Pancreas (tissue), 10 donors: ENCODE data around the gene TOP2A. TPM values are rescaled to one million over a fixed set of nuclear protein-coding genes. Genes with fewer than 3 reads are reported as not detected.

Experiments
- ATAC-seq, 4 donors: fragments of 200-7000 bp; cut with Tn5 transposase; one replicate each; pipeline versions ENCODE4 v1.8.0 to v1.9.1; 2020; ENCODE audit warnings: mild to moderate bottlenecking in 4 of 4, moderate library complexity in 4 of 4
- DNase-seq, 6 donors: peaks; one replicate each; pipeline ENCODE4 v3.0.0-alpha.2; 2020
- FAIRE-seq: peaks from 2 replicates; lab custom pipeline; 2012; peaks lifted over from hg19 to GRCh38; lab: Jason Lieb, UNC
- H3K27ac ChIP-seq, 4 donors: fragments of 200-600 bp; sonication (generic); 1 replicate in 3 of 4; 2 replicates in 1 of 4; pipeline versions ENCODE4 v1.5.0 to v1.8.0; 2020
- H3K27me3 ChIP-seq, 4 donors: fragments of 200-600 bp; one replicate each; pipeline ENCODE4 v1.8.0; 2021
- H3K36me3 ChIP-seq, 3 donors: fragments of 200-600 bp; sonication (generic) in 1 of 3; one replicate each; pipeline versions ENCODE4 v1.5.0 to v1.8.0; 2020 to 2021
- H3K4me1 ChIP-seq, 3 donors: fragments of 200-600 bp; one replicate each; pipeline ENCODE4 v1.8.0; 2021
- H3K4me3 ChIP-seq, 4 donors: fragments of 200-600 bp; sonication (generic) in 2 of 4; one replicate each; pipeline versions ENCODE4 v1.5.0 to v1.8.0; 2020 to 2021
- H3K9me3 ChIP-seq, 4 donors: fragments of 200-600 bp; one replicate each; pipeline ENCODE4 v1.8.0; 2021
- CTCF ChIP-seq, 4 donors: fragments of 200-600 bp; sonication (generic) in 3 of 4; IDR thresholded peaks; one replicate each; pipeline versions ENCODE4 v1.5.0 to v1.8.0; 2021; ENCODE audit warnings: antibody characterized with exemption in 4 of 4
- WGBS, 2 donors: extraction: QIAGEN DNeasy Blood & Tissue Kit; methylation state at CpG; one replicate each; pipeline ENCODE4 v1.1.7; 2013; 5-methylcytosine and 5-hydroxymethylcytosine counted together
- intact Hi-C, 3 donors: fragments of 100-400 bp; cut with DNase I; formaldehyde crosslinking; loops; one replicate each; pipeline versions ENCODE4 v1.11.1 to v1.14.2; 2022
- polyA plus RNA-seq, 2 donors: library from polyadenylated mRNA; stranded (reverse); fragments of 200-250 nt; gene quantifications; one replicate each; pipeline ENCODE4 v1.2.3, GENCODE V29; 2013
- total RNA-seq, 6 donors: library from RNA; stranded (reverse); fragmentation: NEBNext Ultra II Directional in 4 of 6; extraction: Animal tissue kit (Norgen Biotek cat#: 25700) in 4 of 6; gene quantifications; one replicate each; pipeline versions ENCODE4 v1.2.1 to v1.2.4, GENCODE V29; 2021 to 2023
- donor health status: healthy with polysubstance abuse.
- donor health status: DM: no; HTN: no; CAD: no; lungs with moderate emphysema.
- donor health status: DM: no; HTN: no; CAD: no.
- donor health status: control.
- donor health status: control.
- donor health status: Bipolar disorder and iron deficiency.
- donor health status: DM: yes; HTN: yes; CAD: no.
- donor health status: DM: no; HTN: no; CAD: no.
- donor health status: DM: no; HTN: no; CAD: no.
- donor health status: DM: yes; HTN: yes; CAD: no.

Gene TOP2A
- total and polyA plus RNA-seq, 8 donors, result 0.19 to 4.4 (median 0.65) TPM

GRCh38 chr17:40350689-40351358, 66.9 kb downstream of the TOP2A start:
- 75 to 79% methylated on average over 14 to 17 of the region's 17 CpGs for WGBS, 2 donors
- Histone ChIP-seq H3K4me1 (peaks cover 18 to 27% (median 22%) of the 10 kb centered on the region in 3 donors), H3K27me3 (no peaks in the 10 kb centered on the region), H3K4me3 (no peak overlapping the region), H3K36me3 (peaks cover 0 to 10% (median 9%) of the 10 kb centered on the region in 3 donors), H3K9me3 (no peaks in the 10 kb centered on the region), H3K27ac (no peak overlapping the region)
- intact Hi-C loops, result loop anchor here (5.0 kb wide), 2 partner anchors 49 to 139 kb away; no protein-coding TSS in a partner anchor
- FAIRE-seq (no peak), ATAC-seq (no peak), DNase-seq (peak in 1 of 6 donors; percentile 43)
- no peak for TF ChIP-seq CTCF (IDR thresholded peaks at IDR 0.05)

GRCh38 chr17:40349895-40350688, 67.6 kb downstream of the TOP2A start:
- intact Hi-C loops, result loop anchor here (5.0 kb wide), 3 partner anchors 38 to 138 kb away; no protein-coding TSS in a partner anchor
- Histone ChIP-seq H3K4me1 (peaks cover 18 to 34% (median 22%) of the 10 kb centered on the region in 3 donors), H3K9me3 (no peaks in the 10 kb centered on the region), H3K27ac (no peak overlapping the region), H3K27me3 (no peaks in the 10 kb centered on the region), H3K36me3 (peaks cover 0 to 10% (median 9%) of the 10 kb centered on the region in 3 donors), H3K4me3 (no peak overlapping the region)
- FAIRE-seq (no peak), ATAC-seq (no peak), DNase-seq (peak in 2 of 6 donors; percentile 36 to 60)
- WGBS, 2 donors, result 71 to 75% methylated on average over 19 of the region's 19 CpGs
- TF ChIP-seq CTCF (IDR thresholded peaks at IDR 0.05), result no peak

- Histone ChIP-seq H3K4me1 (peaks cover 21 to 40% (median 22%) of the 10 kb centered on the region in 3 donors), H3K4me3 (no peak overlapping the region), H3K27me3 (no peaks in the 10 kb centered on the region), H3K36me3 (peaks cover 0 to 10% (median 9%) of the 10 kb centered on the region in 3 donors), H3K27ac (peak overlapping the region in 1 of 4 donors; percentile 44), H3K9me3 (no peaks in the 10 kb centered on the region)
- ATAC-seq (no peak), FAIRE-seq (no peak), DNase-seq (peak in 1 of 6 donors; percentile 30)
- intact Hi-C loops, result loop anchor here in 1 of 3 donors (5.0 kb wide), 1 partner anchor 37 kb away; no protein-coding TSS in a partner anchor
- no peak for TF ChIP-seq CTCF (IDR thresholded peaks at IDR 0.05)
- 77 to 78% methylated on average over 10 of the region's 10 CpGs for WGBS, 2 donors
Observed at GRCh38 chr17:40349477-40349894, 68.2 kb downstream of the TOP2A start.

- peaks cover 0 to 10% (median 9%) of the 10 kb centered on the region in 3 donors for H3K36me3 ChIP-seq
- no peak for FAIRE-seq
- peak overlapping the region in 2 of 4 donors; percentile 28 to 44 for H3K27ac ChIP-seq
- H3K9me3 ChIP-seq, result no peaks in the 10 kb centered on the region
- H3K4me1 ChIP-seq, result peaks cover 22 to 46% (median 22%) of the 10 kb centered on the region in 3 donors
- no peak for TF ChIP-seq CTCF (IDR thresholded peaks at IDR 0.05)
- intact Hi-C loops, result loop anchor here in 1 of 3 donors (5.0 kb wide), 1 partner anchor 37 kb away; no protein-coding TSS in a partner anchor
- no peaks in the 10 kb centered on the region for H3K27me3 ChIP-seq
- no peak overlapping the region for H3K4me3 ChIP-seq
- DNase-seq, result peak; percentile 74 to 90 (median 78)
- peak; percentile 38 to 66 (median 54) for ATAC-seq
- WGBS, 2 donors, result 44 to 45% methylated on average over 17 of the region's 17 CpGs
Observed at GRCh38 chr17:40348562-40349476, 68.9 kb downstream of the TOP2A start.
